Retinal pigment epithelial cell (primary cell): Measurements from ENCODE around the gene MMP19.
A peak's percentile ranks its signal among the peaks of the same experiment; 100 is the strongest.

Experiments
- DNase-seq: peaks from one replicate; pipeline ENCODE4 v3.0.0-alpha.2; 2010; ENCODE audit warnings: low read depth
- H3K4me3 ChIP-seq: 2 replicates; pipeline ENCODE4 v1.5.1; 2011; ENCODE audit warnings: mild to moderate bottlenecking, low read length, control low read depth, moderate library complexity
- CTCF ChIP-seq: conservative IDR thresholded peaks from 2 replicates; pipeline ENCODE4 v1.5.1; 2011; ENCODE audit warnings: low read depth, low read length, control low read depth, inconsistent platforms

MMP19 gene

GRCh38 chr12:55812088-55812487, 30.6 kb downstream of the MMP19 start:
- no peak for DNase-seq
- no peak overlapping the region for H3K4me3 ChIP-seq
- TF ChIP-seq CTCF, result no peak

- no peak overlapping the region for H3K4me3 ChIP-seq
- no peak for TF ChIP-seq CTCF
- no peak for DNase-seq
Observed at GRCh38 chr12:55809274-55809673, 33.5 kb downstream of the MMP19 start.

- DNase-seq, result no peak
- TF ChIP-seq CTCF, result no peak
- no peak overlapping the region for H3K4me3 ChIP-seq
Observed at GRCh38 chr12:55806982-55807381, 35.8 kb downstream of the MMP19 start.

- H3K4me3 ChIP-seq, result no peak overlapping the region
- TF ChIP-seq CTCF, result no peak
- DNase-seq, result no peak
Observed at GRCh38 chr12:55797550-55797949, 45.2 kb downstream of the MMP19 start.

GRCh38 chr12:55797068-55797467, 45.7 kb downstream of the MMP19 start:
- peak; percentile 70 for TF ChIP-seq CTCF
- no peak for DNase-seq
- H3K4me3 ChIP-seq, result no peak overlapping the region

GRCh38 chr12:55795950-55796349, 46.8 kb downstream of the MMP19 start:
- no peak for TF ChIP-seq CTCF
- no peak overlapping the region for H3K4me3 ChIP-seq
- DNase-seq, result no peak

- DNase-seq, result no peak
- no peak for TF ChIP-seq CTCF
- H3K4me3 ChIP-seq, result no peak overlapping the region
Observed at GRCh38 chr12:55789893-55790292, 52.8 kb downstream of the MMP19 start.
